ENCODE results near the gene REPS1. TPM values are rescaled to one million over a fixed set of nuclear protein-coding genes. Genes with fewer than 3 reads are reported as not detected.

REPS1 gene
- polyA plus RNA-seq, 1 of the 3 experiments (the other 2 are of a cell fraction), result 26.2 TPM

GRCh38 chr6:138978229-138978628 lies 9.8 kb downstream of the REPS1 start:
- Histone ChIP-seq H2AFZ (ENCODE audit: low read depth) (no peak overlapping the region), H3F3A (replicated peaks; ENCODE audit: insufficient read depth) (peaks cover 17% of the 10 kb centered on the region), H3K36me3 (replicated peaks in 1 of 2; ENCODE audit: control insufficient read depth in 1 of 2, insufficient read depth in 2 of 2, low read length in 1 of 2) (no peaks in the 10 kb centered on the region), H3K9me3 (no peaks in the 10 kb centered on the region), H3K79me2 (ENCODE audit: insufficient read depth) (peaks cover 91% of the 10 kb centered on the region), H3K4me1 (ENCODE audit: control insufficient read depth in 1 of 2, insufficient read depth in 2 of 2, low read depth in 1 of 2, low read length in 1 of 2) (peaks cover 16 to 26% of the 10 kb centered on the region in 2 experiments; a peak in 3 of 4 replicates), H3K4me2 (no peak overlapping the region), H3K9ac (no peak overlapping the region), H3K9me2 (no peaks in the 10 kb centered on the region), H3K27ac (ENCODE audit: low read depth in 2 of 2, low read length in 1 of 2) (no peak overlapping the region), H3K27me3 (ENCODE audit: insufficient read depth) (no peaks in the 10 kb centered on the region), H4K20me1 (ENCODE audit: insufficient read depth) (peaks cover 33% of the 10 kb centered on the region), H3K4me3 (ENCODE audit: low read depth in 2 of 2, low read length in 1 of 2) (no peak overlapping the region)
- ChIA-PET POLR2A (no interaction called here), CTCF (no interaction called here)
- 99% methylated on average over 4 of the region's 4 CpGs for WGBS (ENCODE audit: low lambda C conversion rate)
- TF ChIP-seq MEF2A (IDR thresholded peaks at IDR 0.05; ENCODE audit: borderline replicate concordance, low read depth) (no peak), FOXM1 (IDR thresholded peaks at IDR 0.05; ENCODE audit: low read depth) (no peak), MAX (IDR thresholded peaks at IDR 0.05; ENCODE audit: low read depth) (no peak), CHD2 (IDR thresholded peaks at IDR 0.05; ENCODE audit: low read length, partially characterized antibody) (no peak), POLR2AphosphoS5 (IDR thresholded peaks at IDR 0.05; ENCODE audit: low read depth, low read length) (no peak), IRF3 (IDR thresholded peaks at IDR 0.05; ENCODE audit: low read depth, low read length) (no peak)
- no peak for DNase-seq

- DNase-seq, result no peak
- Histone ChIP-seq H3K36me3 (replicated peaks in 1 of 2; ENCODE audit: control insufficient read depth in 1 of 2, insufficient read depth in 2 of 2, low read length in 1 of 2) (no peaks in the 10 kb centered on the region), H2AFZ (ENCODE audit: low read depth) (no peak overlapping the region), H4K20me1 (ENCODE audit: insufficient read depth) (peaks cover 33% of the 10 kb centered on the region; the same call in 1 of the 2 replicates), H3K9ac (no peak overlapping the region), H3K27me3 (ENCODE audit: insufficient read depth) (no peaks in the 10 kb centered on the region), H3K27ac (ENCODE audit: low read depth in 2 of 2, low read length in 1 of 2) (no peak overlapping the region), H3K4me3 (ENCODE audit: low read depth in 2 of 2, low read length in 1 of 2) (no peak overlapping the region), H3F3A (replicated peaks; ENCODE audit: insufficient read depth) (peaks cover 22% of the 10 kb centered on the region), H3K9me3 (no peaks in the 10 kb centered on the region), H3K4me1 (ENCODE audit: control insufficient read depth in 1 of 2, insufficient read depth in 2 of 2, low read depth in 1 of 2, low read length in 1 of 2) (peaks cover 21 to 31% of the 10 kb centered on the region in 2 experiments; a peak in 3 of 4 replicates), H3K9me2 (no peaks in the 10 kb centered on the region), H3K79me2 (ENCODE audit: insufficient read depth) (peaks cover 87% of the 10 kb centered on the region), H3K4me2 (no peak overlapping the region)
- WGBS (ENCODE audit: low lambda C conversion rate), result 94% methylated on average over 1 of the region's 1 CpG
- TF ChIP-seq TAF1 (IDR thresholded peaks at IDR 0.05; ENCODE audit: borderline replicate concordance, low read depth, low read length) (no peak), PBX3 (IDR thresholded peaks at IDR 0.05) (no peak), SMC3 (IDR thresholded peaks at IDR 0.05; ENCODE audit: low read depth, low read length) (no peak), MAX (IDR thresholded peaks at IDR 0.05; ENCODE audit: low read depth) (no peak), RCOR1 (IDR thresholded peaks at IDR 0.05; ENCODE audit: low read length) (no peak), ZBTB33 (IDR thresholded peaks at IDR 0.05; ENCODE audit: borderline replicate concordance, low read depth) (no peak), IRF3 (IDR thresholded peaks at IDR 0.05; ENCODE audit: low read depth, low read length) (no peak)
- CTCF ChIA-PET, result no interaction called here
- POLR2A ChIA-PET, result no interaction called here
These were observed 10.3 kb downstream of the REPS1 start for GRCh38 chr6:138977646-138978167.
